CD1c-positive myeloid dendritic cell (primary cell): ENCODE results near the gene SMAD7.

Source experiments
- DNase-seq: peaks from one replicate; pipeline ENCODE4 v3.0.0-alpha.2; 2016; ENCODE audit errors: extremely low spot score

Gene SMAD7

DNA sequence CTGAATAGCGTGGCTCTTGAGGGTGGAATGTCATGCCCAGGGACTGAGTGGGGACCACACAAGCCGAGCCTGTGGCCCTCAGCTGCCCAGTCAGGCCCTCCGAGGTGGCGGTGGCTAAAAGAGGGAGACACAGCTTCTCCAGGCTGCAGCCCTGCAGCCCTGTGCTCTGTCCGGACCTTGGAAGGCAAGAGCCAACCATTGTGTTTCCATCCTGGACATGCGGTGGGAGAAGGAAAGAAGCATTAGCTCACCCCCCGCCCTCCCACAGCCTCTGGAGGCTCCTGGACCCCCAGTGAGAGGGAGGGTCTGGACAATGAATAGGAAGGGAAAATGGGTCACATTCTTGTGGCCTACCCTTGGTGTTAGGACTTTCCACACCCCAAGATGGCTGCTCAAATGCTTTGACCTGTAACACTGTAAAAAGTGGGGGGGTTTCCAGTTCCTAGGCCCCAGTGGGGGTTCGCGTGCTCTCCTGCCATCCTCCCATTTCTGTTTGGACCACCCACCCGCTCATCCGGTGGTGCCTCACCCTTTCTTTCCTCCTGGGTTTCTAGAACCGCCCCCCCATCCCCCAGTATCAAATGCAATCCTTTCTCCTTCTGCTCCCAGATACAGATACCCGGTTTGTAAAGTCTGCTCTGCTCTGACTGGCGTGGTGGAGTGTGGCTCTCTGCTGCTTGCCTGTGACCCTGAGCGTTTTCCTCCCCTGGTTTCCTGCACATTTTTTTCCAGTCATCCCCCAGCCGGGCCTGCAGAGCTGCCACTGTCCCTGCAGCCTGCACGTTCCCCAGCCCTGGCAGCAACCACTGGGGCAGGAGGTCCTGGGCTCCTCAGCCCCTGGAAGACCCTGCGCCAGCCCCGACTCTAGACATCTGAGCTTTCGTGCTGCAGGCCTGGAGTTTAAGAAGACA, 36.3 kb upstream of the SMAD7 start:
- no peak for DNase-seq

- no peak for DNase-seq
These were observed 34.4 kb upstream of the SMAD7 start for GRCh38 chr18:48985161-48985560.

DNA sequence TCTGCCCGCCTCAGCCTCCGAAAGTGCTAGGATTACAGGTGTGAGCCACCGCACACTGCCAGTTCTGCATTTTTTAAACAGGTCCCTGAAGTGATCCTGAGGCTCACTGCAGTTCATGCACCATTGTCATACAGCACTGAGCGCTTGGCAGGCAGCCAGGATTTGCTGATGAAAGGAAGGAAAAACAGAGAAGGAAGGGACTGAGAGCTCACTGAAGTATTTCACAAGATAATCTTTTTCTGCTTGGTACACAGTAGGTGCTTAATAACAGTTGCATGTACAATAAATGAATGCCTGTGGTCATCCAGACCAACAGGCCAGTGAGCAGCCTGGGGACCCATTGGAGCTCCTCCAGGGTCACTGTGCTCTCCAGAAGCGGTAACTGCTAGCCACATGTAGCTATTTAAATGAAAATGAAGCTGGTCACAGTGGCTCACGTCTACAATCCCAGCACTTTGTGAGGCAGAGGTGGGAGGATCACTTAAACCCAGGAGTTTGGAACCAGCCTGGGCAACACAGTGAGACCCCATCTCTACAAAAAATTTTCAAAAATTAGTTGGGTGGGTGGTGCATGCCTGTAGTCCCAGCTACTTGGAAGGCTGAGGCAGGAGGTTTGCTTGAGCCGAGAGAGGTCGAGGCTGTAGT, 33.1 kb upstream of the SMAD7 start:
- peak; percentile 30 for DNase-seq

DNA sequence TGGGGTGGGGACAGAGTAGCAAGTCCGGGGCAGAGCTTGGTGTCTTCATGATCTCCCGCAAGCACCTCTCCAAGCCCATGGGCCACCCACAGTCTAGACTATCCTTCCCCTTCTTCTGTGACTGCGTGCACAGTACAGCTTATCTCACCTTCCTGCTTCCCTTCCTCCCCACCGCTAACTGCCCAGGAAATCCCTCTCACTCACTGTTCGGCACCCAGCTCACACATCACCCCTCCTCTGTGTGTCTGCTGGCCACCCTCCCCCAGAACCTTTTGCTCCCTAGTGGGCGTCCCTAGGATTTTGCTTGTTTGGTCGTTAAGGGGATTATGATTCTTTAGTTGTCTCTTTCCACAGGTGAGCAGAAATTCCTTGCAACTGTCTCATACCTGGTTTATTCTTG, 31.5 kb upstream of the SMAD7 start:
- peak; percentile 59 for DNase-seq

- DNase-seq, result peak; percentile 82
These were observed 29.5 kb upstream of the SMAD7 start for GRCh38 chr18:48979944-48980890.

- no peak for DNase-seq
These were observed 27.1 kb upstream of the SMAD7 start for GRCh38 chr18:48977914-48978313.

DNA sequence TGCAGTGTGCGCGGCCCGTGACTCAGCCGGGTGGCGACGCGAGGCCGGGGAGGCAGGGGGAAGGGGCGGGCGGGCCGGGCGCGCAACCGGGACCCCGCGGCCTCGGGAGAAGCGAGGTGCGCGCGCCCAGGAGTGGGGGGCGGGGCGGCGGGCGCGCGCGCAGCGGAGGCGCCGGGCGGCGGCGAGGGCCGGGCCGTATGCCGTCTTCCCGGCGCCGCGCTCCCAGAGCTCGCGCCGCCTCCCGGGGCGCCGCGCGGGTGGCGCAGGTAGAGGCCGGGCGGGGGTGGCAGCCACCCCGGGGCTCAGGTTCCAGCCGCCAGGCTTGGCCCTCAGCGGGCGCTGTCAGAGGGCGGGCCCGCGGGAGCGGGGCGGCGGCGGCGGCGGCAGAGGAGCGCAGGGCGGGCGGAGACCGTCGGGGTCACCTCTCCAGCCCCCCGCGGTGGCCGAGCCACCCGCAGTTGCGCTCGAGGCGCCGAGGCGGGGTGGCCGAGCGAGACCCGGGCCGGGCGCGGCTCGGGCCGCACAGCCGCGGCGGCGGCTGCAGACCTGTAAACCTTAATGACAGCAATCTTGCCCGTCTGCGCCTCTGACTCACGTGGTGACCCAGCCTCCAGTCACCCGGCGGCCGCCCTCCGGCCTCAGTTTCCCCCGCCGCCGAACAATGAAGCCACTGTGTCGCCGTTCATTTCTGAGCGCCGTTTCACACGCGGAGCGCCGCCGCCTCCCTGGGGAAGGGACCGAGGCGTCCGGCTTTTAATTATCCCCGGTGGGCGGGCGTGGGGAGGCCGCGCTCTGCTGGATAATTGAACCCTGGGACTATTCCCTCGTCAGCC, 25.3 kb upstream of the SMAD7 start:
- peak; percentile 64 for DNase-seq

GRCh38 chr18:48975120-48975816, 24.5 kb upstream of the SMAD7 start:
- DNase-seq, result no peak

- no peak for DNase-seq
These were observed 23.7 kb upstream of the SMAD7 start for GRCh38 chr18:48974304-48975119.

DNA sequence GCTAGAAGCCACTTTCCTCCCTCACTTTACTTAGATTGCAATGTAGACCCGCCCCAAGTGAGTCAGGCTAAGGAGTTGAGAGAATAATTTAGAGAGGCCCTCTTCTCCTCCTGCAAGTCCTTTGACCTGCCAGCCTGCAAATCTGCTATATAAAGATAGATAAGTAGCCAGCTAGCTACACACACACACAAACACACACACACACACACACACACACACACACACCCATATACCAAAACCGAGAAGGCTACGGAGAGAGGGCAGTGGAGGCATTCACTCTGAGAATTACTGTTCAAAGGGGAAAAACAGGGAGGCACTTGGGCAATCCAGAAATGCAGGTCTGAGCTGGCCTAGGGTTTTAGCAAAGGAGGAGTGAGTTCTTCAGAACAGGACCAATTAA, 23.0 kb upstream of the SMAD7 start:
- DNase-seq, result no peak

- no peak for DNase-seq
These were observed 17.8 kb upstream of the SMAD7 start for GRCh38 chr18:48968412-48969215.

- no peak for DNase-seq
These were observed 16.8 kb upstream of the SMAD7 start for GRCh38 chr18:48967545-48967944.

GRCh38 chr18:48966523-48966922, 15.8 kb upstream of the SMAD7 start:
- DNase-seq, result no peak

DNA sequence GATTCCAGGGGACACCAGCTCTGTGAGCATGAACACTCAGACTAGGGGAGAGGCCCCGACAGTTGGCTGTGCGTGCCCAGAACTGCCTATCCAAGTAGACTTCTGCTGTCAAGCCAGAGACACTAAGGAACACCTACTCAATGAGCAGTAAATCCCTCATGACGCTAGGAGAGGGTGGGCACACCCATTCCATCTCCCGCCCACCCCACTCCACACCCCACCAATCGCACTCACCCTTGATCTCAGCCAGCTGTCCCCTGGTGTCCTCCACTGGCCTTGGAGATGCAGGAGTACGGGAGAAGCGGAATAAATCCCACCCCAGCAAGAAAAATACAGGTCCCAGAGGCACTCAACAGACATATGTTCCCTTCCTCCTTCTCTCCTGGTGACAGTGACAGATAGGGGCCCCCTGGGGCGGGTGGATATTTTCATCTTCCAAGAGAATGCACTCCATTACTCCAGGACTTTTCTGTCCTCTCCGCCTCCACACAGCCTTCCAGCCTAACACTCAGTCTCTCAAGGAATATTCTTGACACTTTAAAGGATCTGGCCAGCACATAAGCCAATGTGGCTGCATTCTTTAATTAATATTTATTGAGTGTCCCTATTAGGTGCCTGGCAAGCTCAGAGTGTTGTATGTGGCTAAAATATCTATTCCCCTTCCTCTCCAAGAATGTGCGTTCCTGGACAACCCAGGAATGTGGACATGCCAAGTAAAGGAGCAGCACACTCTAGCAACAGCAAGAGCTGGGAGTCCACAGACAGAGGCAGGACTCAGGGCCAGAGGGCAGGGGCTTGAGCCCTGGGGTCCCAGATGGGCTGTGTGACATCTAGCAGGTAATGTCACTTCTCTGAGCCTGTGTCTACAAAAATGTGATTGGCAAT, 13.1 kb upstream of the SMAD7 start:
- DNase-seq, result no peak

DNA sequence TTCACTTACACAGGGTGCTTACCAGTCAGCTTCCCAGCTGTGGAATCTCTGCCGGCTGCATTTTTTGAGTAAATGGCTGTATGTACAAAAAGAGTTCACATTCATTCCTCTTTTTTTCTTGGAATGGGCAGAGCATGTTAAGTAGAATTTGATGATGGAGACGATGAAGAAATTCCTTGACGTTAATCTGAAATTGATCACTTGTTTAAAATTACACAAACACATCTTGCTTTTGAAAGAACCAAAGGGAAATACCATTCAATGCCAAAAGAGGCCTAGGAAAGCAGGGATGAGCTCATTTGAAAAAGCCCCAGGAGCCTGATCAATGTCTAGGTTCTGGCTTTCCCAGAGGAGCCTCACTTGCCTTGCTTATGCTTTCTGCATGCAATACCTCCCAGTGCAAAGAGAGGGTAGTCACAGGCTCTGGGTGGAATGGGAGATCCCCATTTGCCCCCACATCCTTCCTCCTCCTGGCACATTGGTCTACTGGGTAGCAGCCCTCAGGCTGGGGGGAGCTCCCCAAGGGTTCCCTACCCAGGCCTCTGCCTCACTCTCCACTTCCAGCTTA, 12.3 kb upstream of the SMAD7 start:
- no peak for DNase-seq

GRCh38 chr18:48962252-48962993, 11.7 kb upstream of the SMAD7 start:
- DNase-seq, result no peak

DNA sequence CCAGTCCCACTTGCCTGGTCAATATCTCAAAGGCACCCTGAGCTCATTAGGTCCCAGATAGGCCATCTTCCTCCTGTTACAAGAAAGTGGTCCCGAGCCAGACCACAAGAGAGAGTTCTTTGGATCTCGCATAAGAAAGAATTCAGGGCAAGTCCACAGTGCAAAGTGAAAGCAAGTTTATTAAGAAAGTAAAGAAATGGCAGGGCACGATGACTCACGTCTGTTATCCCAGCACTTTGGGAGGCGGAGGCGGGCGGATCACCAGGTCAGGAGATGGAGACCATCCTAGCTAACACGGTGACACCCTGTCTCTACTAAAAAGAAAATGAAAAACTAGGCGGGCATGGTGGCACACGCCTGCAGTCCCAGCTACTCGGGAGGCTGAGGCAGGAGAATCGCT, 10.8 kb upstream of the SMAD7 start:
- DNase-seq, result no peak
